Uterus (tissue), 2 donors: ENCODE results near the gene FAR2.

Experiments
- POLR2A ChIP-seq, 2 donors: fragments of 450-650 bp; IDR thresholded peaks; one replicate each; pipeline ENCODE4 v1.6.1; 2016; ENCODE audit warnings: antibody characterized with exemption in 2 of 2, mild to moderate bottlenecking in 1 of 2, moderate library complexity in 1 of 2
- TF ChIP-seq, protein P1 (sequence below), 4 experiments: fragments of 200-600 bp in 2 of 4; fragments of 450-650 bp in 2 of 4; sonication (generic) in 2 of 4; IDR thresholded peaks; one replicate each; pipeline ENCODE4 v1.5.1; 2016 to 2019; ENCODE audit warnings: antibody characterized with exemption in 4 of 4, mild to moderate bottlenecking in 2 of 4, moderate library complexity in 1 of 4

DNA sequence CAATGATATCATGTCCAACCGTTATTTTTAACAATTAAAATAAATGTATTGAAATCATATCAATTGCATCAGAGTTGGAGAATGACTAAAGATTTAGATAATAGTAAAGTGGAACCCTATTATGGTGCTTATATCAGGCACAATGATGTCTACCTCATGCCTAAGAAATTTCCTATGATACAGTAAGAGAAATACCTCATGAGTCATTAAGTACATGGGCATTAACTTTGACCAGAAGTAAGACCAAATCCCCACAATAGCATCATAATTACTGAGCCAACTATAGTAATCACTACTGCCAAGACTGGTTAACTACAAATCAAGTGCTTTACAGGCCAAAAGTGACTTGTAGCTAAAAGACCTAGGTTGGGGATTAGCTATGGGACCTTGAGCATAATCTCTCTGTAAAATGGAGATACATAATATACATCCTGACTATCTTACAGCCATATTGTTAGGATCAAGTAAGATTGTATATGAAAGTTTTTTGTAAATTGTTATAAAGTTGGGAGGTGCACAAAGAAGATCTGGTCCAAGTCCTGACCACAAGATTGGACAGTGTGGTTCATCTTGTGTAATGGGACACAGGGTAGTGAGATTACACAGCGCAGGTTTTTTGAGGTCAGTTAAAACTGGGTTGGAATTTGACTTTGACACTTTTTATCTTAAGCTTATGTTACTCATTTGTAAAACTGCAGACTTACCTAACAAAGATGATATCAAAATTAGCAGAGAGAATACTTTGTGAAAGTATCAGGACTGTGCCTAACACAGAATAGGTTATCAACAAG is 171.4 kb downstream of the FAR2 start:
- TF ChIP-seq POLR2A (IDR thresholded peaks at IDR 0.05): no peak
- TF ChIP-seq, protein P1, sequence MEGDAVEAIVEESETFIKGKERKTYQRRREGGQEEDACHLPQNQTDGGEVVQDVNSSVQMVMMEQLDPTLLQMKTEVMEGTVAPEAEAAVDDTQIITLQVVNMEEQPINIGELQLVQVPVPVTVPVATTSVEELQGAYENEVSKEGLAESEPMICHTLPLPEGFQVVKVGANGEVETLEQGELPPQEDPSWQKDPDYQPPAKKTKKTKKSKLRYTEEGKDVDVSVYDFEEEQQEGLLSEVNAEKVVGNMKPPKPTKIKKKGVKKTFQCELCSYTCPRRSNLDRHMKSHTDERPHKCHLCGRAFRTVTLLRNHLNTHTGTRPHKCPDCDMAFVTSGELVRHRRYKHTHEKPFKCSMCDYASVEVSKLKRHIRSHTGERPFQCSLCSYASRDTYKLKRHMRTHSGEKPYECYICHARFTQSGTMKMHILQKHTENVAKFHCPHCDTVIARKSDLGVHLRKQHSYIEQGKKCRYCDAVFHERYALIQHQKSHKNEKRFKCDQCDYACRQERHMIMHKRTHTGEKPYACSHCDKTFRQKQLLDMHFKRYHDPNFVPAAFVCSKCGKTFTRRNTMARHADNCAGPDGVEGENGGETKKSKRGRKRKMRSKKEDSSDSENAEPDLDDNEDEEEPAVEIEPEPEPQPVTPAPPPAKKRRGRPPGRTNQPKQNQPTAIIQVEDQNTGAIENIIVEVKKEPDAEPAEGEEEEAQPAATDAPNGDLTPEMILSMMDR (IDR thresholded peaks at IDR 0.05): no peak
